ENCODE results near the gene MAP3K19.

Gene MAP3K19

DNA sequence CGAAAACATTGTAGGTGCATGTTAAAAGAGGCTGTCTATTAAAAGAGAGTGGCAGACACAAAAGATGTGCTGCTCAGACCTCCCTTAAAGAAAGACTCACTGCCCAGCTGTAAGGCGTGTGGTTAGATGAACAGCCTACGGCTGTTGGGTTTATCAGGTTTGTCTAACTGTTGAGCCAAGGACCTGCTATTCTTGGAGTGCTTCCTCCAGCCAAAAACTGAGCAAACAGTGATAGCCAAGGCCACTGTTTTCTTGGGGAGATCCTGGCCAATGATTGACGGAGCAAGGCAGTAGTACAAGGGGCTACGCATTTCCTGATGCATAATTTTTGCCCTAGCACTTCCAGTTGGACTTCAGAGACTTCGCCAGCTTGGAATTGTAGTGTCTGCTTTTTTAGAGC lies 3.4 kb upstream of the MAP3K19 start:
- no peak for TF ChIP-seq CTCF (conservative IDR thresholded peaks at IDR 0.05; ENCODE audit: low read depth, low read length)

DNA sequence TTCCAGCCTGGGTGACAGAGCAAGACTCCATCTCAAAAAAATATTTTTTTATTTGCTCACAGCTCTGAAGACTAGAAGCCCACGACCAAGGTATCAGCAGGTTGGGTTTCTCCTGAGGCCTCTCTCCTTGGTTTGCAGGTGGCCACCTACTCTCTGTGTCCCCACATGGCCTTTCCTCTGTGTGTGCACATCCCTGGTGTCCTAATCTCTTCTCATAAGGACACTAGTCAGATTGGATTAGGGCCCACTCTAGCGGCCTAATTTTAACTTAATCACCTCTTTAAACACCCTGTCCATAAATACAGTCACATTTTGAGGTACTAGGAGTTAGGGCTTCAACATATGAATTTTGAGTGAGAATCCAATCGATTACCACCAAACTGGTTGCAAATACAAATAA lies 2.9 kb upstream of the MAP3K19 start:
- no peak overlapping the region for H3K9ac ChIP-seq
- no peak overlapping the region for H3K4me2 ChIP-seq
- H2AFZ ChIP-seq (ENCODE audit: low read depth): no peak overlapping the region
- no peak for TF ChIP-seq CTCF (conservative IDR thresholded peaks at IDR 0.05; ENCODE audit: low read depth, low read length)
- no peak overlapping the region for H3K27ac ChIP-seq
- peaks cover 22% of the 10 kb centered on the region; the same call in 1 of the 2 replicates for H3K79me2 ChIP-seq (ENCODE audit: insufficient read depth, low read depth)
- H3K4me3 ChIP-seq (IDR thresholded peaks at IDR 0.05; ENCODE audit: insufficient read depth, low read depth, low read length): no peak overlapping the region
- H3K36me3 ChIP-seq (ENCODE audit: insufficient read depth): no peaks in the 10 kb centered on the region
- H3K27me3 ChIP-seq (ENCODE audit: insufficient read depth, low read depth): no peaks in the 10 kb centered on the region
- H4K20me1 ChIP-seq (ENCODE audit: insufficient read depth): no peaks in the 10 kb centered on the region
- peaks cover 20% of the 10 kb centered on the region for H3K4me1 ChIP-seq (ENCODE audit: low read depth, poor library complexity, severe bottlenecking)

More for the DNA sequence above, 3.4 kb upstream of the MAP3K19 start:
- H2AFZ ChIP-seq (ENCODE audit: low read depth): no peak overlapping the region
- H3K4me3 ChIP-seq (IDR thresholded peaks at IDR 0.05; ENCODE audit: insufficient read depth, low read depth, low read length): no peak overlapping the region
- H3K36me3 ChIP-seq (ENCODE audit: insufficient read depth): no peaks in the 10 kb centered on the region
- H3K4me2 ChIP-seq: no peak overlapping the region
- H3K9ac ChIP-seq: no peak overlapping the region
- H3K27me3 ChIP-seq (ENCODE audit: insufficient read depth, low read depth): no peaks in the 10 kb centered on the region
- no peak overlapping the region for H3K27ac ChIP-seq
- peaks cover 23% of the 10 kb centered on the region for H3K4me1 ChIP-seq (ENCODE audit: low read depth, poor library complexity, severe bottlenecking)
- no peaks in the 10 kb centered on the region for H4K20me1 ChIP-seq (ENCODE audit: insufficient read depth)
- peaks cover 23% of the 10 kb centered on the region; the same call in 1 of the 2 replicates for H3K79me2 ChIP-seq (ENCODE audit: insufficient read depth, low read depth)

GRCh38 chr2:135048122-135048521 lies 875 bp upstream of the MAP3K19 start:
- Histone ChIP-seq H3K9ac (no peak overlapping the region), H2AFZ (ENCODE audit: low read depth) (no peak overlapping the region), H3K27ac (no peak overlapping the region), H3K36me3 (ENCODE audit: insufficient read depth) (no peaks in the 10 kb centered on the region), H3K27me3 (ENCODE audit: insufficient read depth, low read depth) (no peaks in the 10 kb centered on the region), H3K79me2 (ENCODE audit: insufficient read depth, low read depth) (peaks cover 5% of the 10 kb centered on the region; the same call in 1 of the 2 replicates), H3K4me3 (IDR thresholded peaks at IDR 0.05; ENCODE audit: insufficient read depth, low read depth, low read length) (no peak overlapping the region), H3K4me2 (no peak overlapping the region), H4K20me1 (ENCODE audit: insufficient read depth) (no peaks in the 10 kb centered on the region), H3K4me1 (ENCODE audit: low read depth, poor library complexity, severe bottlenecking) (no peaks in the 10 kb centered on the region)
- TF ChIP-seq CTCF (conservative IDR thresholded peaks at IDR 0.05; ENCODE audit: low read depth, low read length): no peak

- no peak; the same call in 1 of the 2 replicates for TF ChIP-seq CTCF (conservative IDR thresholded peaks at IDR 0.05; ENCODE audit: low read depth, low read length)
- no peak overlapping the region for H3K27ac ChIP-seq
- H4K20me1 ChIP-seq (ENCODE audit: insufficient read depth): no peaks in the 10 kb centered on the region
- no peak overlapping the region for H3K4me2 ChIP-seq
- H3K79me2 ChIP-seq (ENCODE audit: insufficient read depth, low read depth): no peaks in the 10 kb centered on the region
- no peaks in the 10 kb centered on the region for H3K27me3 ChIP-seq (ENCODE audit: insufficient read depth, low read depth)
- no peak overlapping the region for H2AFZ ChIP-seq (ENCODE audit: low read depth)
- no peaks in the 10 kb centered on the region for H3K4me1 ChIP-seq (ENCODE audit: low read depth, poor library complexity, severe bottlenecking)
- H3K36me3 ChIP-seq (ENCODE audit: insufficient read depth): no peaks in the 10 kb centered on the region
- no peak overlapping the region for H3K9ac ChIP-seq
- no peak overlapping the region for H3K4me3 ChIP-seq (IDR thresholded peaks at IDR 0.05; ENCODE audit: insufficient read depth, low read depth, low read length)
These were observed 3.9 kb downstream of the MAP3K19 start for GRCh38 chr2:135043345-135043744.
